ENCODE results near the gene AMY2A.
"Not testable (repeated sequence)": the region's sequence is repeated elsewhere in the genome, so short reads cannot be mapped to it uniquely, and the experiment has no call there.

The AMY2A gene

GRCh38 chr1:103616362-103616761 lies 865 bp upstream of the AMY2A start:
- DNase-seq (ENCODE audit: low read depth), result no peak
- H3K4me3 ChIP-seq (ENCODE audit: control insufficient read depth, low read depth, low read length), result no peak overlapping the region
- no peak for TF ChIP-seq CTCF (conservative IDR thresholded peaks at IDR 0.05; ENCODE audit: control insufficient read depth, insufficient read depth, low read depth, low read length)

- H3K4me3 ChIP-seq (ENCODE audit: control insufficient read depth, low read depth, low read length); DNase-seq (ENCODE audit: low read depth): not testable (repeated sequence)
These were observed 10.2 kb downstream of the AMY2A start for GRCh38 chr1:103627436-103627835.

DNA sequence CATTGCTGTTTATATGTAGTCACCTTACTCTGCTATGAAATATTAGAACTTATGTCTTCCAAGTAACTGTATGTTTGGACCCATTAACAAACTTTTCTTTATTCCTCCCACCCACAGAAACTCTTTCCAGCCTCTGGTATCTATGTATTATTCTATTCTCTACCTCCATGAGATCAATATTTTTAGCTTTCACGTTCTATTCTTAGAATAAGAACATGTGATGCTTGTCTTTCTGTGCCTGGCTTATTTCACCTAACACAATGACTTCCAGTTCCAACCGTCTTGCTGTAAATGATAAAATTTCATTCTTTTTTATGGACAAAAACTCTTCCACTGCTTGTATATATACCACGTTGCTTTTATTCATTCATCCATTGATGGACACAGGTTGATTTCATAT lies 24.0 kb downstream of the AMY2A start:
- not testable (repeated sequence) for DNase-seq (ENCODE audit: low read depth)

GRCh38 chr1:103643908-103644307 lies 26.7 kb downstream of the AMY2A start:
- not testable (repeated sequence) for H3K4me3 ChIP-seq (ENCODE audit: control insufficient read depth, low read depth, low read length); DNase-seq (ENCODE audit: low read depth)

More for the DNA sequence above, 24.0 kb downstream of the AMY2A start:
- not testable (repeated sequence) for H3K4me3 ChIP-seq (ENCODE audit: control insufficient read depth, low read depth, low read length)

GRCh38 chr1:103650305-103650704 lies 33.1 kb downstream of the AMY2A start:
- not testable (repeated sequence) for H3K4me3 ChIP-seq (ENCODE audit: control insufficient read depth, low read depth, low read length); DNase-seq (ENCODE audit: low read depth)

DNA sequence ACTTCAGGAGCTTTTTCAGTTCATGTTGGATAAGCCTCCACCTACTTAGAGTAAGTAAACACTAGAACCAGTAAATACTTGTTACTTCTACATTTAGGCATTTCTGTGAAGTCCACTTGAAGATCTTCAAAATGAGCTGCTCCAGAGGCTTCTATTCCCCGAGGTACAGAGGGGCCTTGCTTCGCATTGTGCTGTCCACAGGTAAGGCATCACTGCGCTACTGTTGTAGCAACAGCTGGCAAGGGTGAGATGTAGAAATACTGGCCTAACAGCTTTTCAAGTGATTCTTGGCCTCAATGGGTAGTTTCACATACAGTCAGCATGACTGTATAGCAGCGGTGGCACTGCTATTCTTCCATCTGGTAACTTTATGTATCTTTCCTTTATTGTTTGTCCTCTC lies 33.7 kb downstream of the AMY2A start:
- not testable (repeated sequence) for DNase-seq (ENCODE audit: low read depth); H3K4me3 ChIP-seq (ENCODE audit: control insufficient read depth, low read depth, low read length)

DNA sequence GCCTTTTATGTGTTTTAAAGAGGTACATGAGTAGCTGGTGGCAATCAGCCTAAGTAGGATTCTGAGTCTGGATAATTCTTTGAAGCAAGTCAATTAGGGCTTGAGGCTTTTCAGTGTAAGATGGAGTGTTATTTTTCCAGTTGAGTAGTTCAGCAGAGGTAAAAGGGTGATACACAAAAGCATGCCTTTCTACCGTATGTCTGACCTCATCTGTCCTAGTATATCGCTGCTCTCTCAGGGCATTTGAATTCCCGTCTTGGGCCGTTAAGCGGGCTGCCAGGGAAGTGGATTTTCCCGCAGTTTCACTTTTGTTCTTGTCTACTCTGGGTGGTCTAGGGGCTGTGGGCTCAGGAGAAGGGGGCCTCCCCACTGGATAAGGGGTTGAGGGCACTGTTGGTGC lies 36.9 kb downstream of the AMY2A start:
- H3K4me3 ChIP-seq (ENCODE audit: control insufficient read depth, low read depth, low read length); DNase-seq (ENCODE audit: low read depth): not testable (repeated sequence)

- H3K4me3 ChIP-seq (ENCODE audit: control insufficient read depth, low read depth, low read length); DNase-seq (ENCODE audit: low read depth): not testable (repeated sequence)
These were observed 38.2 kb downstream of the AMY2A start, which contains the start of gene AMY1A for GRCh38 chr1:103655460-103655859. Gene AMY1A (plus strand): TSS chr1:103655760. CDS start chr1:103656331, 571 bp downstream.
